Measurements from ENCODE around the gene ORC3. TPM values are rescaled to one million over a fixed set of nuclear protein-coding genes. Genes with fewer than 3 reads are reported as not detected.
"Not testable (repeated sequence)": the region's sequence is repeated elsewhere in the genome, so short reads cannot be mapped to it uniquely, and the experiment has no call there.

The ORC3 gene
- total and polyA plus RNA-seq, 2 donors (not counting 3 experiments of a cell fraction or from before 2014, with no cell fraction given) = 9.2 to 17.9 TPM

DNA sequence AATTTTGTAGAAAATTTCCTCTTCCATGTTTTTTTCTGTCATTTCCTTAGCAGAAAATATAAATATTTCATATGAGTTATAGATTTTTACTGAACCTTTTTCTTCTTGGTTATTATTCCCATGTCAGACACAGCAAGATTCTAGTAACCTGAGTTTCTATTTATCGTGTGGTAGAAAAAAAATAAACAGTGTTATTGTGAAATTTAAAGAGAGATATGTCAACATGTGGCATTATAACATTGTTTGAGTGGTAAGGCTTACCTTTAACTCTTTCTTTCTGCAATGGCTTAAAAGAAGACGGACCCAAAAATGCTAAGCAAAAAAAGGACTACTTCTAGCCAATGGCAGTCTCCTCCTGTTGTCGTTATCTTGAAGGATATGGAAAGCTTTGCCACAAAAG is 18.9 kb downstream of the ORC3 start:
- ChIA-PET CTCF (no interaction called here), POLR2A (no interaction called here)
- no TSS peak for BruUV-seq (replicated peaks)
- no peaks in the 10 kb centered on the region for H4K20me1 ChIP-seq (replicated peaks; ENCODE audit: control insufficient read depth, extremely low read depth, insufficient read depth, low read length)
- no peaks in the 10 kb centered on the region for H3K9me1 ChIP-seq (replicated peaks; ENCODE audit: control insufficient read depth, extremely low read depth, insufficient read depth, low read length)
- no peaks in the 10 kb centered on the region for H3K27me3 ChIP-seq (ENCODE audit: control insufficient read depth in 2 of 2, insufficient read depth in 2 of 2, low read length in 2 of 2)
- no peak overlapping the region for H3K9ac ChIP-seq (replicated peaks; ENCODE audit: extremely low read depth, insufficient read depth, low read length)
- intact Hi-C loops (cut with micrococcal nuclease) = no loop called here
- H3K4me2 ChIP-seq (ENCODE audit: insufficient read depth, low read length) = no peak overlapping the region
- no peak overlapping the region for H2AFZ ChIP-seq (ENCODE audit: low read depth, low read length)
- H3K4me1 ChIP-seq (ENCODE audit: control insufficient read depth, extremely low read depth, insufficient read depth, low read length) = no peaks in the 10 kb centered on the region
- dilution Hi-C loops (cut with MboI; ENCODE audit: extremely low pct_ligation_motif_present, low sequenced_read_pairs) = no loop called here
- H3K79me2 ChIP-seq (ENCODE audit: control insufficient read depth, insufficient read depth, low read length) = no peaks in the 10 kb centered on the region
- no peak for FAIRE-seq
- DNase-seq (ENCODE audit: low read depth, low spot score) = no peak
- TF ChIP-seq GATA2 (IDR thresholded peaks at IDR 0.05; ENCODE audit: insufficient read depth, insufficient read length, low read depth, low read length) (no peak), FOS (IDR thresholded peaks at IDR 0.05; ENCODE audit: borderline replicate concordance, insufficient read depth, low read length) (no peak), EZH2 (IDR thresholded peaks at IDR 0.05; ENCODE audit: borderline replicate concordance, low read depth, low read length, severe bottlenecking) (no peak), POLR2AphosphoS5 (IDR thresholded peaks at IDR 0.05; ENCODE audit: insufficient read depth, low read depth, low read length) (no peak), JUN (IDR thresholded peaks at IDR 0.05; ENCODE audit: borderline replicate concordance, insufficient read depth, insufficient read length, low read depth) (no peak), POLR2A (IDR thresholded peaks at IDR 0.05; ENCODE audit: low read depth, low read length) (no peak), MYC (IDR thresholded peaks at IDR 0.05; ENCODE audit: low read depth, low read length) (no peak)
- TF ChIP-seq, protein P1, sequence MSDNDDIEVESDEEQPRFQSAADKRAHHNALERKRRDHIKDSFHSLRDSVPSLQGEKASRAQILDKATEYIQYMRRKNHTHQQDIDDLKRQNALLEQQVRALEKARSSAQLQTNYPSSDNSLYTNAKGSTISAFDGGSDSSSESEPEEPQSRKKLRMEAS (IDR thresholded peaks at IDR 0.05; ENCODE audit: insufficient read depth, insufficient read length) = no peak
- TF ChIP-seq, protein P2, sequence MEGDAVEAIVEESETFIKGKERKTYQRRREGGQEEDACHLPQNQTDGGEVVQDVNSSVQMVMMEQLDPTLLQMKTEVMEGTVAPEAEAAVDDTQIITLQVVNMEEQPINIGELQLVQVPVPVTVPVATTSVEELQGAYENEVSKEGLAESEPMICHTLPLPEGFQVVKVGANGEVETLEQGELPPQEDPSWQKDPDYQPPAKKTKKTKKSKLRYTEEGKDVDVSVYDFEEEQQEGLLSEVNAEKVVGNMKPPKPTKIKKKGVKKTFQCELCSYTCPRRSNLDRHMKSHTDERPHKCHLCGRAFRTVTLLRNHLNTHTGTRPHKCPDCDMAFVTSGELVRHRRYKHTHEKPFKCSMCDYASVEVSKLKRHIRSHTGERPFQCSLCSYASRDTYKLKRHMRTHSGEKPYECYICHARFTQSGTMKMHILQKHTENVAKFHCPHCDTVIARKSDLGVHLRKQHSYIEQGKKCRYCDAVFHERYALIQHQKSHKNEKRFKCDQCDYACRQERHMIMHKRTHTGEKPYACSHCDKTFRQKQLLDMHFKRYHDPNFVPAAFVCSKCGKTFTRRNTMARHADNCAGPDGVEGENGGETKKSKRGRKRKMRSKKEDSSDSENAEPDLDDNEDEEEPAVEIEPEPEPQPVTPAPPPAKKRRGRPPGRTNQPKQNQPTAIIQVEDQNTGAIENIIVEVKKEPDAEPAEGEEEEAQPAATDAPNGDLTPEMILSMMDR (IDR thresholded peaks at IDR 0.05; ENCODE audit: extremely low read depth in 1 of 2, insufficient read depth in 1 of 2, low read depth in 1 of 2, low read length in 2 of 2) = no peak
- peaks cover 0 to 5% of the 10 kb centered on the region in 2 experiments for H3K36me3 ChIP-seq (ENCODE audit: control insufficient read depth in 2 of 2, extremely low read depth in 1 of 2, insufficient read depth in 2 of 2, low read length in 2 of 2)
- H3K4me3 ChIP-seq (replicated peaks in 1 of 3; ENCODE audit: insufficient read depth in 1 of 3, low read depth in 1 of 3, low read length in 3 of 3) = no peak overlapping the region
- H3K9me3 ChIP-seq (replicated peaks; ENCODE audit: control insufficient read depth, insufficient read depth, low read length) = no peaks in the 10 kb centered on the region
- no peak overlapping the region for H3K27ac ChIP-seq (ENCODE audit: insufficient read depth, low read depth, low read length)

DNA sequence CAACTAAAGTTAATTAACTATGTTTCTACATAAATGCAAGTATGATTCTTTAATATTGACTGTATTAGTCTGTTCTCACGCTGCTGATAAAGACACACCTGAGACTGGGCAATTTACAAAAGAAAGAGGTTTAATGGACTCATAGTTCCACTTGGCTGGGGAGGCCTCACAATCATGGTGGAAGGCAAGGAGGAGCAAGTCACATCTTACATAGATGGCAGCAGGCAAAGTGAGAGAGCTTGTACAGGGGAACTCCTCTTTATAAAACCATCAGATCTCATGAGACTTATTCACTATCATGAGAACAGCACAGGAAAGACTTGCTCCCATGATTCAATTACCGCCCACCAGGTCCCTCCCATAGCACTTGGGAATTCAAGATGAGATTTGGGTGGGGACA is 23.1 kb downstream of the ORC3 start:
- dilution Hi-C loops (cut with MboI; ENCODE audit: extremely low pct_ligation_motif_present, low sequenced_read_pairs); H3K79me2 ChIP-seq (ENCODE audit: control insufficient read depth, insufficient read depth, low read length); FAIRE-seq; H3K27ac ChIP-seq (ENCODE audit: insufficient read depth, low read depth, low read length); H4K20me1 ChIP-seq (replicated peaks; ENCODE audit: control insufficient read depth, extremely low read depth, insufficient read depth, low read length); H3K9ac ChIP-seq (replicated peaks; ENCODE audit: extremely low read depth, insufficient read depth, low read length); H3K9me1 ChIP-seq (replicated peaks; ENCODE audit: control insufficient read depth, extremely low read depth, insufficient read depth, low read length); POLR2A ChIA-PET; H3K4me2 ChIP-seq (ENCODE audit: insufficient read depth, low read length); H3K4me1 ChIP-seq (ENCODE audit: control insufficient read depth, extremely low read depth, insufficient read depth, low read length); H3K9me3 ChIP-seq (replicated peaks; ENCODE audit: control insufficient read depth, insufficient read depth, low read length); H2AFZ ChIP-seq (ENCODE audit: low read depth, low read length); intact Hi-C loops (cut with micrococcal nuclease); H3K27me3 ChIP-seq (ENCODE audit: control insufficient read depth in 2 of 2, insufficient read depth in 2 of 2, low read length in 2 of 2); DNase-seq (ENCODE audit: low read depth, low spot score); H3K36me3 ChIP-seq (ENCODE audit: control insufficient read depth in 2 of 2, extremely low read depth in 1 of 2, insufficient read depth in 2 of 2, low read length in 2 of 2); CTCF ChIA-PET; H3K4me3 ChIP-seq (replicated peaks in 1 of 3; ENCODE audit: insufficient read depth in 1 of 3, low read depth in 1 of 3, low read length in 3 of 3); BruUV-seq (replicated peaks): not testable (repeated sequence)
